ENCODE results near the gene P2RX4.

Gene P2RX4

DNA sequence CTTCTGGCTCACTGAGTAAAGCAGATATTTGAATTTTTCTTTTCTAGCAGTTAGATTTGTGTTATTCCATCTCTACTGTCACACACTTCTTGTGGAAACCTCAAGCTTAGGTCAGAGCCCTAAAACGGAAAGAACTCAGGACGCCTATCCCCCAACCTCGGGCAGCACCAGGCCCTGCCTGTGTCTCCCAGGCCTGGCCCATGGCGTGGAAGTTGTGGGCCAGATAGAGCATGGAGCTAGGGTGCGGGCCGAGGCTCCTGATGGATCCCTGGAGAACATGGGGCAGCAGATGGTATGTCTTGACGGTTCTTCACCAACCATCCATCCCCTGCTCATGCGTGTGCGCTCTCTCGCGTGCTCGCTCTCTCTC is 20.6 kb downstream of the P2RX4 start:
- H3K4me1 ChIP-seq (ENCODE audit: insufficient read depth, insufficient read length) = peaks cover 3% of the 10 kb centered on the region
- no peak overlapping the region for H3K9ac ChIP-seq (ENCODE audit: insufficient read length, low read depth)
- no peaks in the 10 kb centered on the region for H3K27me3 ChIP-seq (ENCODE audit: insufficient read depth, insufficient read length)
- DNase-seq (ENCODE audit: low read depth, low spot score) = no peak
- H3K4me3 ChIP-seq (ENCODE audit: insufficient read length, low read depth) = no peak overlapping the region
- no peaks in the 10 kb centered on the region for H3K9me3 ChIP-seq (ENCODE audit: insufficient read depth, low read length)
- no peak for TF ChIP-seq SUZ12 (IDR thresholded peaks at IDR 0.05; ENCODE audit: extremely low read depth, insufficient read depth, insufficient read length)
- no peak for TF ChIP-seq YY1 (IDR thresholded peaks at IDR 0.05; ENCODE audit: insufficient read depth, insufficient read length)
- H3K36me3 ChIP-seq (ENCODE audit: insufficient read depth, insufficient read length, low read length) = peaks cover 48% of the 10 kb centered on the region

DNA sequence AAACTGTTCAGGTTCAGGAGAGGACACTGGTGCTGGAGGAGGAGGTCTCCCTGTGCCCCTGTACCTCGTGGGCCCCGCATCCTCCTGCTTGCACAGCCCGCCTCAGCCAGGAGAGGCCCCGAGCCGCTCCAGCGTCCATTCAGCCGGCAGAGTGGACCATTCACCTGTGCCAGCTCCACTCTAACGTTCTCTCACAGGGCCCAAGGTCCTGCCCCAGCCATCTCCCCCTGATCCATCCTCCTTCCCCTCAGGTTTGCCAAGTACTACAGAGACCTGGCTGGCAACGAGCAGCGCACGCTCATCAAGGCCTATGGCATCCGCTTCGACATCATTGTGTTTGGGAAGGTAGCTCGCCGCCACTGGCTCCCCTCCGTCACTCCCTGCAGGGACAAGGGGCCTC is 22.2 kb downstream of the P2RX4 start:
- TF ChIP-seq SUZ12 (IDR thresholded peaks at IDR 0.05; ENCODE audit: extremely low read depth, insufficient read depth, insufficient read length) (no peak), ZNF274 (IDR thresholded peaks at IDR 0.05; ENCODE audit: low read depth, low read length) (no peak)
- H3K36me3 ChIP-seq (ENCODE audit: insufficient read depth, insufficient read length, low read length) = peaks cover 56% of the 10 kb centered on the region

DNA sequence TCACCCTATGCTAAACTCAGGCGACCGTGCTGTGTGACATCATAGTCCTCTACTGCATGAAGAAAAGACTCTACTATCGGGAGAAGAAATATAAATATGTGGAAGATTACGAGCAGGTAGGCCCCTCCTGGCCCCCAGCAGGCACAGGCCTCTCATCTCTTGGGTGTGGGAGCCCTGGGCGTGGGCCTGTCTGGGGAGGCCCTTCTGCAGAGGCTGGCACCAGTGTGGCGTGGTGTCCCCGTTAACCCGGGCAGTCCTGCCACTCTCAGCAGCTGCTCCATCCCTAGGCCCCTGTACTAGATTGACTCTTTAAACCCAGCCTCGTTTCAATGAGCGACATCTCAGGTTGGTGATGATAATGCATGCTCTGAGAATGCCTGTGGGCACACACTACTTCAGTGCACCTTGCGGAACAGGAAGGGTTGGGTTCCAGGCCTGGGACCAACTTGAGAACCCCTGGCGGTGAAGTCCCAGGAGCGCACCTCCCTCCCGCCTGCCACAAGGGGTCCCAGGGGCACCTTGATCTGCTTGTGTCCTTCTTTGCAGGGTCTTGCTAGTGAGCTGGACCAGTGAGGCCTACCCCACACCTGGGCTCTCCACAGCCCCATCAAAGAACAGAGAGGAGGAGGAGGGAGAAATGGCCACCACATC is 23.2 kb downstream of the P2RX4 start:
- no peak for DNase-seq (ENCODE audit: low read depth, low spot score)
- Histone ChIP-seq H3K4me1 (ENCODE audit: insufficient read depth, insufficient read length) (peaks cover 5% of the 10 kb centered on the region), H3K9me3 (ENCODE audit: insufficient read depth, low read length) (no peaks in the 10 kb centered on the region), H3K27me3 (ENCODE audit: insufficient read depth, insufficient read length) (no peaks in the 10 kb centered on the region), H3K4me3 (ENCODE audit: insufficient read length, low read depth) (no peak overlapping the region), H3K9ac (ENCODE audit: insufficient read length, low read depth) (peak overlapping the region; percentile 39), H3K36me3 (ENCODE audit: insufficient read depth, insufficient read length, low read length) (peaks cover 60% of the 10 kb centered on the region)
- TF ChIP-seq ZNF274 (IDR thresholded peaks at IDR 0.05; ENCODE audit: low read depth, low read length) = no peak
- no peak for TF ChIP-seq YY1 (IDR thresholded peaks at IDR 0.05; ENCODE audit: insufficient read depth, insufficient read length)
- TF ChIP-seq SUZ12 (IDR thresholded peaks at IDR 0.05; ENCODE audit: extremely low read depth, insufficient read depth, insufficient read length) = no peak

More for the DNA sequence above, 22.2 kb downstream of the P2RX4 start:
- Histone ChIP-seq H3K9ac (ENCODE audit: insufficient read length, low read depth) (no peak overlapping the region), H3K4me3 (ENCODE audit: insufficient read length, low read depth) (no peak overlapping the region), H3K9me3 (ENCODE audit: insufficient read depth, low read length) (no peaks in the 10 kb centered on the region), H3K4me1 (ENCODE audit: insufficient read depth, insufficient read length) (peaks cover 4% of the 10 kb centered on the region), H3K27me3 (ENCODE audit: insufficient read depth, insufficient read length) (no peaks in the 10 kb centered on the region)
- DNase-seq (ENCODE audit: low read depth, low spot score) = no peak

DNA sequence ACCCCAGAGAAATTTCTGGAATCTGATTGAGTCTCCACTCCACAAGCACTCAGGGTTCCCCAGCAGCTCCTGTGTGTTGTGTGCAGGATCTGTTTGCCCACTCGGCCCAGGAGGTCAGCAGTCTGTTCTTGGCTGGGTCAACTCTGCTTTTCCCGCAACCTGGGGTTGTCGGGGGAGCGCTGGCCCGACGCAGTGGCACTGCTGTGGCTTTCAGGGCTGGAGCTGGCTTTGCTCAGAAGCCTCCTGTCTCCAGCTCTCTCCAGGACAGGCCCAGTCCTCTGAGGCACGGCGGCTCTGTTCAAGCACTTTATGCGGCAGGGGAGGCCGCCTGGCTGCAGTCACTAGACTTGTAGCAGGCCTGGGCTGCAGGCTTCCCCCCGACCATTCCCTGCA is 23.7 kb downstream of the P2RX4 start:
- H3K9me3 ChIP-seq (ENCODE audit: insufficient read depth, low read length) = no peaks in the 10 kb centered on the region
- TF ChIP-seq ZNF274 (IDR thresholded peaks at IDR 0.05; ENCODE audit: low read depth, low read length) (no peak), YY1 (IDR thresholded peaks at IDR 0.05; ENCODE audit: insufficient read depth, insufficient read length) (no peak)
- no peaks in the 10 kb centered on the region for H3K27me3 ChIP-seq (ENCODE audit: insufficient read depth, insufficient read length)
- H3K4me1 ChIP-seq (ENCODE audit: insufficient read depth, insufficient read length) = peaks cover 10% of the 10 kb centered on the region
- H3K9ac ChIP-seq (ENCODE audit: insufficient read length, low read depth) = peak overlapping the region; percentile 39
- H3K36me3 ChIP-seq (ENCODE audit: insufficient read depth, insufficient read length, low read length) = peaks cover 60% of the 10 kb centered on the region
- no peak for DNase-seq (ENCODE audit: low read depth, low spot score)
- no peak overlapping the region for H3K4me3 ChIP-seq (ENCODE audit: insufficient read length, low read depth)

DNA sequence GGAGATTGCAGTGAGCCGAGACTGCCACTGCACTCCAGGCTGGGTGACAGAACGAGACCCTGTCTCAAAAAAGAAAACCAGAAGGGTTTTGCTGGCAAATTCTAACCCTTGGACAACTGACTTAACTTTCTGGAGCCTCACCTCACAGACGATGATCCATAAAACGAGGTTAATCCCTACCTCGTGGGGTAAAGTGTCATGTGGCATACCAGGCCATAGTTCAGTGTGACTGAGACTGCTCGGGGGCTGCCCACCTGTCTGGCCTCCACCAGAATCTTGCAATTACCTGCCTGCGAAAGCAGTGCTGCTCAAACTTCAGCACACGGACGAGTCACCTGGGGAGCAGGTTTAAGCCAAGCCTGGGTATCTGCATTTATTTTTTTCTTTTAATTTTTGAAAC is 26.8 kb downstream of the P2RX4 start:
- Histone ChIP-seq H3K9me3 (ENCODE audit: insufficient read depth, low read length) (no peaks in the 10 kb centered on the region), H3K27me3 (ENCODE audit: insufficient read depth, insufficient read length) (no peaks in the 10 kb centered on the region), H3K36me3 (ENCODE audit: insufficient read depth, insufficient read length, low read length) (peaks cover 46% of the 10 kb centered on the region), H3K4me3 (ENCODE audit: insufficient read length, low read depth) (no peak overlapping the region), H3K9ac (ENCODE audit: insufficient read length, low read depth) (no peak overlapping the region), H3K4me1 (ENCODE audit: insufficient read depth, insufficient read length) (peaks cover 16% of the 10 kb centered on the region)
- no peak for DNase-seq (ENCODE audit: low read depth, low spot score)
- no peak for TF ChIP-seq ZNF274 (IDR thresholded peaks at IDR 0.05; ENCODE audit: low read depth, low read length)
- TF ChIP-seq SUZ12 (IDR thresholded peaks at IDR 0.05; ENCODE audit: extremely low read depth, insufficient read depth, insufficient read length) = no peak
- no peak for TF ChIP-seq YY1 (IDR thresholded peaks at IDR 0.05; ENCODE audit: insufficient read depth, insufficient read length)

DNA sequence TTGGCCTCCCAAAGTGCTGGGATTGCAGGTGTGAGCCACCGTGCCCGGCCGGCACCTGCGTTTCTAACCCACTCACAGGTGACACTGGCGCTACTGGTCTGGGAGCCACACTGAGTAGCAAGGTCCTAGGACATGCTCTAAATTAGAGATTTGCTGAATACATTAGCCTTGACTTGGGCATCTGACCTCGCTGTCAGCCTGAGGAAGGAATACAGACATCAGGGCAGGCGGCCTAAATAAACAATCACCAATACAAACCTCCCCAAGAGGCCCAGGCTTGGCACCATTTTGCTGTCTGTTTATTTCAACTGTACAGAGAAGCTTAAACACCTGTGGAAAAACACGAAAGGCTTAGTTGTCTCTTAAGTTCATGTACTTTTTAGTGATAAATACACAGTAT is 27.5 kb downstream of the P2RX4 start:
- H3K36me3 ChIP-seq (ENCODE audit: insufficient read depth, insufficient read length, low read length) = peaks cover 40% of the 10 kb centered on the region
- H3K4me3 ChIP-seq (ENCODE audit: insufficient read length, low read depth) = no peak overlapping the region
- no peaks in the 10 kb centered on the region for H3K27me3 ChIP-seq (ENCODE audit: insufficient read depth, insufficient read length)
- DNase-seq (ENCODE audit: low read depth, low spot score) = no peak
- TF ChIP-seq ZNF274 (IDR thresholded peaks at IDR 0.05; ENCODE audit: low read depth, low read length) = no peak
- TF ChIP-seq SUZ12 (IDR thresholded peaks at IDR 0.05; ENCODE audit: extremely low read depth, insufficient read depth, insufficient read length) = no peak
- TF ChIP-seq YY1 (IDR thresholded peaks at IDR 0.05; ENCODE audit: insufficient read depth, insufficient read length) = no peak
- H3K4me1 ChIP-seq (ENCODE audit: insufficient read depth, insufficient read length) = peaks cover 16% of the 10 kb centered on the region
- H3K9me3 ChIP-seq (ENCODE audit: insufficient read depth, low read length) = no peaks in the 10 kb centered on the region
- no peak overlapping the region for H3K9ac ChIP-seq (ENCODE audit: insufficient read length, low read depth)

DNA sequence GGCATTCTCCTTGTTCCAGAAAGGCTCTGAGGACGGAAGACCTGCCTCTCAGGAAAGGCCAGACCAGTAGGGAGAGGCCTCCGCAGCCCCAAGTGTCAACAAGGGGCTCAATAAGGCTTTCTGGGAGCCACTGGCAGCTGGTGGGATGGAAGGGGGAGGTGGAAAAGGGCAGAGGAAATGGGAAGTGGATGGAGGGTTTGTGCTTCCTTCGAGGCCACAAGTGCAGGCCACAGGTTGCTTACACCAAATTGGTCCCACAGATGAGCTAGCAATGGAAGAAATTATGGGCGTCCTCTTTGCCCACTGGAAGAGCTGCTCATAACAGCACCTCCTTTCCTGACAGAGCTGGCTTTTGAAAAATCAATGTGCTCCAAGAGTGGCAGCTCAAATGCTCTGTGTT is 28.2 kb downstream of the P2RX4 start:
- Histone ChIP-seq H3K9ac (ENCODE audit: insufficient read length, low read depth) (no peak overlapping the region), H3K27me3 (ENCODE audit: insufficient read depth, insufficient read length) (no peaks in the 10 kb centered on the region), H3K4me3 (ENCODE audit: insufficient read length, low read depth) (no peak overlapping the region), H3K9me3 (ENCODE audit: insufficient read depth, low read length) (no peaks in the 10 kb centered on the region), H3K4me1 (ENCODE audit: insufficient read depth, insufficient read length) (peaks cover 16% of the 10 kb centered on the region), H3K36me3 (ENCODE audit: insufficient read depth, insufficient read length, low read length) (peaks cover 33% of the 10 kb centered on the region)
- TF ChIP-seq ZNF274 (IDR thresholded peaks at IDR 0.05; ENCODE audit: low read depth, low read length) = no peak
- TF ChIP-seq SUZ12 (IDR thresholded peaks at IDR 0.05; ENCODE audit: extremely low read depth, insufficient read depth, insufficient read length) = no peak
- TF ChIP-seq YY1 (IDR thresholded peaks at IDR 0.05; ENCODE audit: insufficient read depth, insufficient read length) = no peak
- no peak for DNase-seq (ENCODE audit: low read depth, low spot score)
